Stimulated activated naive CD8-positive, alpha-beta T cell treated with anti-CD3 and anti-CD28 coated beads, Interleukin-15, Interleukin-2, amounts not matched to agents 100 ng/mL and 50 ng/mL, for 24 hours (primary cell): ENCODE results near the gene MTFR2.

Source experiments
- H3K27ac Mint-ChIP-seq: one replicate; pipeline ENCODE4 v1.8.0; 2021; ENCODE audit warnings: mild to moderate bottlenecking, mixed read lengths
- H3K27me3 Mint-ChIP-seq: one replicate; pipeline ENCODE4 v1.8.0; 2021; ENCODE audit warnings: mixed read lengths
- H3K36me3 Mint-ChIP-seq: one replicate; pipeline ENCODE4 v1.8.0; 2021; ENCODE audit warnings: low read depth, mixed read lengths
- H3K4me1 Mint-ChIP-seq: one replicate; pipeline ENCODE4 v1.8.0; 2021; ENCODE audit warnings: low read depth, mixed read lengths
- H3K4me3 Mint-ChIP-seq: one replicate; pipeline ENCODE4 v1.8.0; 2021; ENCODE audit warnings: mild to moderate bottlenecking, mixed read lengths
- H3K9me3 Mint-ChIP-seq: one replicate; pipeline ENCODE4 v1.8.0; 2021; ENCODE audit warnings: mixed read lengths

The MTFR2 gene

DNA sequence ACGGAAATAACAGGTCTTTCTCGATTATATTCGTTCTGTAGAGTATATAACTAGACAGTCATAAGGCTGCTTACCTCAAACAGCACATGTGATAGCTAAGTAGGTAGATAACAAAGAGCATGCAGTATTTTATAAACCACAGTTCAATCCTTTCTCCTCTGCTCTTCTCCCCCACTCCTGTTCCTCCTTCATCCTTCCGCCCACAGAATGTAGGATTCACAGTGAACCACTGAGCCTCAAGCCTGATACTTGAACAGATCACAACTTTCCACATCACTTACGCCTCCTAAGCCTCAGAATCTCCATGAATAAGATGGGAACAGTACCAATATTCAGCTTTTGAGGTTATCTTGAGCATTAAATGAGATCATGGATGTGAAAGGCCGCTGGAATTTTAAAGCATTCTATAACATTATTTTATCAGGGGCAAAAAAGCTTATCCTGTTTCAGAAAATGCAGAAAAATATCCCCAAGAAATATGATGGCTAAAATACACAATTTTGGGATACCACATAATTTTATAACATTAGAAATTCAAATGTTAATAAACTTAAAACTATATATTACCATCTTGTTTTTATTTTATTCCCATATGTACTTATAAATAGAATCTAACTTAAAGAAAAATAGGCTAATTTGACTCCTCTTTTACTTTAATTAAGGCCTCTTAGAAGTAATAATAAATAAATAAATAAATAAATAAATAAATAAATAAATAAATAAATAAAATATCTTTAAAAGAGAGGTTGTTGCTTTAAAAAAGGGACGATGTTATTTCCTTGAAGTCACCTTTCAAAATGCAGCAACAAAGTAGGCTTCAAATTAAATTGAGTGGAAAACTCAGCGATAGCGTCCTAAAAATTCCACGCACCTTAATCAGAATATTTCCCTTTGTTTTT is 33.4 kb downstream of the MTFR2 start:
- H3K4me3 Mint-ChIP-seq: no peak overlapping the region
- H3K4me1 Mint-ChIP-seq: no peaks in the 10 kb centered on the region
- H3K27ac Mint-ChIP-seq: no peak overlapping the region

DNA sequence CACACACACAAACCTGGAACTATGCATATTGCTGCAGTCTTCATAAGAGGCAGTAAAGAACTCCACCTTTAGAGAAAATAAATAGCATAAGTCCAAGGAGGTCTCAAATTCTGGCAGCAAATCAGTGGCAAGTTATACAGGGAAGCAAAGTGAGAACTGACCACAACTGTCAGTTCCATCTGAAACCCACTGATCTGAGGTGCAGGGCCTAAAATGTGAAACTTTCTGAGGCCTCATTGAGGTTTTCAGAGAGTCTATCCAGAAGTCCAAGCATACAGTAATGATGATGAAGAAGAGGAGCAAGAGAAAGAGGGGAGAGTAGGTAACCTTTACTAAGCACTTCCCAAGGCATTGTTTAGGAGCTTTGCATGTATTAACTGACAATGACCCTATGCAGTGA is 36.3 kb downstream of the MTFR2 start:
- no peaks in the 10 kb centered on the region for H3K27me3 Mint-ChIP-seq
- H3K36me3 Mint-ChIP-seq: no peaks in the 10 kb centered on the region
- H3K9me3 Mint-ChIP-seq: no peaks in the 10 kb centered on the region
- H3K4me1 Mint-ChIP-seq: no peaks in the 10 kb centered on the region
- H3K4me3 Mint-ChIP-seq: no peak overlapping the region
- H3K27ac Mint-ChIP-seq: no peak overlapping the region

More for the DNA sequence above, 33.4 kb downstream of the MTFR2 start:
- Mint-ChIP-seq H3K9me3 (peaks cover 7% of the 10 kb centered on the region), H3K36me3 (no peaks in the 10 kb centered on the region), H3K27me3 (no peaks in the 10 kb centered on the region)

- no peaks in the 10 kb centered on the region for H3K27me3 Mint-ChIP-seq
These were observed 37.0 kb downstream of the MTFR2 start for GRCh38 chr6:136213012-136213539.

GRCh38 chr6:136212608-136213007 is 37.5 kb downstream of the MTFR2 start:
- Mint-ChIP-seq H3K9me3 (no peaks in the 10 kb centered on the region), H3K27me3 (no peaks in the 10 kb centered on the region), H3K27ac (no peak overlapping the region), H3K36me3 (no peaks in the 10 kb centered on the region), H3K4me1 (no peaks in the 10 kb centered on the region), H3K4me3 (no peak overlapping the region)

More at GRCh38 chr6:136213012-136213539, 37.0 kb downstream of the MTFR2 start:
- no peaks in the 10 kb centered on the region for H3K4me1 Mint-ChIP-seq
- H3K27ac Mint-ChIP-seq: no peak overlapping the region
- no peak overlapping the region for H3K4me3 Mint-ChIP-seq
- no peaks in the 10 kb centered on the region for H3K36me3 Mint-ChIP-seq
- H3K9me3 Mint-ChIP-seq: no peaks in the 10 kb centered on the region

DNA sequence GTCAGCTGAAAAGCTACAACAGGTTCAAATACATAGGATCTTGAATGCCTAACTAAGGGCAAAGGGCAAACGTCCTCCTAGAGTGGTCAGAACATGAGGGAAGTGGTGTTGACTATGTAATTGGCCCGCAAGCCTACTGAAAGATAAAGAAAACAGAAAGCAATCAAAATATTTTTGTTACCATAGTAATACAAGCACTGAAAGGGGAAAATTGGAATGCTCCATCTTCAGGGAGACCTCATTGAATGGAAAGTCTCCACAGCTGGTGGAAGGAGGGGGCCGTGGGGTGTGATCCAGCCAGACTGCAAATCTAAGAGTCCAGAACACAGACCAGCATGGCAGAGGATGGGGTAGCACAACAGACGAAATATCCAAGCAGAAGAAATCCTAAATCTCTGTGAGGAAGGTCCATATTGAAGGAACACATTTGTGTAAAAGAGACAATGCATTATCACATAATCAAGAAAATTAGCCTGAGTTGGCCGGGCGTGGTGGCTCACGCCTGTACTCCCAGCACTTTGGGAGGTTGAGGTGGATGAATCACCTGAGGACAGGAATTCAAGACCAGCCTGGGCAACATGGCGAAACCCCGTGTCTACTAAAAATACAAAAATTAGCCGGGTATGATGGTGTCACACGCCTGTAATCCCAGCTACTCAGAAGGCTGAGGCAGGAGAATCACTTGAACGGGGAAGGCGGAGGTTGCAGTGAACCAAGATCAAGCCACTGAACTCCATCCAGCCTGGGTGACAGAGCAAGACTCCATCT is 39.5 kb downstream of the MTFR2 start:
- Mint-ChIP-seq H3K27me3 (no peaks in the 10 kb centered on the region), H3K4me3 (no peak overlapping the region), H3K27ac (no peak overlapping the region), H3K9me3 (no peaks in the 10 kb centered on the region), H3K4me1 (no peaks in the 10 kb centered on the region), H3K36me3 (no peaks in the 10 kb centered on the region)

- H3K27ac Mint-ChIP-seq: no peak overlapping the region
- no peaks in the 10 kb centered on the region for H3K9me3 Mint-ChIP-seq
- H3K27me3 Mint-ChIP-seq: no peaks in the 10 kb centered on the region
- H3K4me1 Mint-ChIP-seq: no peaks in the 10 kb centered on the region
- no peaks in the 10 kb centered on the region for H3K36me3 Mint-ChIP-seq
- no peak overlapping the region for H3K4me3 Mint-ChIP-seq
These were observed 40.6 kb downstream of the MTFR2 start for GRCh38 chr6:136209496-136209895.

DNA sequence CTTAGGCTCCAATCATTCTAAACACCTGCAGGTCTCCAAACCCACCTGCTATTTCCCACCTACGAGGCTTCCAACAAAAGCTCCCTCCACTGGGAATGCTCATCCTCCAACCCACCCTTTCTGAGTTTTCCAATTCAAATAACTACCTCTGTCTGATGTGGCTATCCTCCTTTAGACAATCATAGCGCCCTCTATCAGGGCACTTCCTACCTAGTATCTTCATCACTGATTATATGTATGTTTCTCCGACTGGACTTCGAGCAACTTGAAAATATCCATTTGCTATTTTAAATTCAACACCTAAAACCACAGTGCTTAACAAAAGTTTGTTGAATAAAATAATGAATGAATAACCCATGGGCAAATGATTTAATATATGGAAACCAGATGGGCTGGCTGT is 41.3 kb downstream of the MTFR2 start:
- H3K27me3 Mint-ChIP-seq: no peaks in the 10 kb centered on the region

GRCh38 chr6:136201732-136202131 is 48.4 kb downstream of the MTFR2 start:
- H3K4me3 Mint-ChIP-seq: no peak overlapping the region
- H3K4me1 Mint-ChIP-seq: no peaks in the 10 kb centered on the region
- peaks cover 2% of the 10 kb centered on the region for H3K27me3 Mint-ChIP-seq
- no peaks in the 10 kb centered on the region for H3K36me3 Mint-ChIP-seq
- H3K27ac Mint-ChIP-seq: no peak overlapping the region
- no peaks in the 10 kb centered on the region for H3K9me3 Mint-ChIP-seq

More for the DNA sequence above, 41.3 kb downstream of the MTFR2 start:
- Mint-ChIP-seq H3K36me3 (no peaks in the 10 kb centered on the region), H3K4me1 (no peaks in the 10 kb centered on the region), H3K4me3 (no peak overlapping the region), H3K27ac (no peak overlapping the region), H3K9me3 (no peaks in the 10 kb centered on the region)

DNA sequence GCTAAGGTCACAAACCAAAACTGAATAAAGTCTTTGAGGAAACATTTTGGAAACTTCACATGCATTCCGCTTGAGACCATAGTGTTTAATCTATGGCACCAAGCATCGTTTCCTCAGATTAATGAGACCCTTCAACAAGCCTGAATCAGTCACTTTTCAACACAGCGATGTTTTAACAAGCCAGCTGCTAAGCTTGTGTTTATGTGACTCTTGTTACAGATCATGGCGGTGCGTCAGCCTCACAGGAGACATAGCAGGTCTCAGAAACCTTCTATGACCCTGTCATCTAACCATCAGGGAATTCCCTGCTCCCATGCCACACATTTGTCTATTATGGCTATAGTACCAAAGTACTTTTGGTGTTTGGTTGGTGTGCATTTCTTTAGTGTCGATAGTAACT is 57.2 kb downstream of the MTFR2 start:
- no peaks in the 10 kb centered on the region for H3K4me1 Mint-ChIP-seq
- H3K27me3 Mint-ChIP-seq: peaks cover under 1% of the 10 kb centered on the region
- H3K4me3 Mint-ChIP-seq: no peak overlapping the region
- no peaks in the 10 kb centered on the region for H3K9me3 Mint-ChIP-seq
- H3K27ac Mint-ChIP-seq: no peak overlapping the region
- H3K36me3 Mint-ChIP-seq: no peaks in the 10 kb centered on the region

DNA sequence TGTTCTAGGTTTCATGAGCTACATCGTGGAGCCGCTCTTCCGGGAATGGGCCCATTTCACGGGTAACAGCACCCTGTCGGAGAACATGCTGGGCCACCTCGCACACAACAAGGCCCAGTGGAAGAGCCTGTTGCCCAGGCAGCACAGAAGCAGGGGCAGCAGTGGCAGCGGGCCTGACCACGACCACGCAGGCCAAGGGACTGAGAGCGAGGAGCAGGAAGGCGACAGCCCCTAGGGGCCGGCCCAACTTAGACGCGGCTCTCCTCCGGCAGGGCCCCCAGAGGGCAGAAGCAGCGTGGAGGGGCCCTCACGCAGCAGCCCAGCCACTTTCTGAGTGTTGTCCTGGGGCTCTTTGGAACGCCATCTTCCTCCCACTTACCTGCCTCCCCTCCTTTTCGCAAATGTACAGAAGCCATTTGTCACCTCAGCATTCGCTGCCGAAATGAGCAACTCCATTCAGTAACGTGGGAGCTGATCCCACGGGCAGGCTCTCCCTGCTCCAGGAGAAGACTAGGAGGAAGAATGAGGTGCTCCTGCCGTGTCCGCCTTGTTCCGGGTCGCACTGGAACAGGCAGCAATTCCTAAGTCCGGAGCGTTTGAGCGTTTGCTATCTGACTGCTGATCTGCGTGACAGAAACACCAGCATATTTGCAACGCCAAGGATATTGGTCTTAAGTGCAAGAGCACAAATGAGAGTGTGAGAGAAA is 58.4 kb downstream of the MTFR2 start:
- Mint-ChIP-seq H3K9me3 (no peaks in the 10 kb centered on the region), H3K36me3 (no peaks in the 10 kb centered on the region), H3K4me1 (no peaks in the 10 kb centered on the region), H3K4me3 (no peak overlapping the region), H3K27me3 (no peaks in the 10 kb centered on the region), H3K27ac (no peak overlapping the region)

DNA sequence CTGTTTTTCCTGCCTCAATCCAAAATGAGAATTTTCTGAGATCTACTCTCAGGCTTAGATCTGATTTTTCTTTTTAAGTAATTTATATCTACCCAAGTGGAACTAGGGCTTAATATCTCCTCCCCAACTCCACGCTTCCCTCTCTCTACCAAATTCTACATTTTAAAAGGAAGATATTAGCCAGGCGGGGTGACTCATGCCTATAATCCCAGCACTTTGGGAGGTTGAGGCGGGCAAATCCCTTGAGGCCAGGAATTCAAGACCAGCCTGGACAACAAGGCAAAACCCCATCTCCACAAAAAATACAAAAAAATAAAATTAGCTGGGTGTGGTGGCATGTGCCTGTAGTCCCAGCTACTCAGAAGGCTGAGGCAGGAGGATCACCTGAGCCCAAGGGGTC is 61.0 kb downstream of the MTFR2 start:
- H3K9me3 Mint-ChIP-seq: no peaks in the 10 kb centered on the region
- H3K4me1 Mint-ChIP-seq: no peaks in the 10 kb centered on the region
- no peak overlapping the region for H3K27ac Mint-ChIP-seq
- no peaks in the 10 kb centered on the region for H3K36me3 Mint-ChIP-seq
- no peak overlapping the region for H3K4me3 Mint-ChIP-seq
- H3K27me3 Mint-ChIP-seq: no peaks in the 10 kb centered on the region

GRCh38 chr6:136188486-136188885 is 61.6 kb downstream of the MTFR2 start:
- no peaks in the 10 kb centered on the region for H3K36me3 Mint-ChIP-seq
- no peaks in the 10 kb centered on the region for H3K9me3 Mint-ChIP-seq
- no peaks in the 10 kb centered on the region for H3K4me1 Mint-ChIP-seq
- no peak overlapping the region for H3K27ac Mint-ChIP-seq
- no peaks in the 10 kb centered on the region for H3K27me3 Mint-ChIP-seq
- no peak overlapping the region for H3K4me3 Mint-ChIP-seq

DNA sequence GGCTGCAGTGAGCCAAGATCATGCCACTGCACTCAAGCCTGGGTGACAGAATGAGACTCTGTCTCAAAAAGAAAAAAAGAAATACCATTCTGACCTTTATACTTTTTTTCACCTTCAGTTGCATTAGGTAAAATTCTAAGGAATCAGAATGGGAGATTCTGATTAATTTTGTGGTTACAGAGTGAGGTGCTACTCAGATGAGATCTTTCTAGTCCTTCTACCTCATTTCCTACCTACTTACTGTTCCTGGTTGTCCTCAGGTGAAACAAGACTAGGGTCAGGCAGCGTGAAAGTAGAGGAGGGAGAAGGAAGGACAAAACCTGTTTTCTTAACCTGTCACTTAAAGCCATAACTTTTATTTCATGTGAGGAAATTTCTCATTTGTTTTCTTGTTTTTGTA is 63.7 kb downstream of the MTFR2 start:
- no peaks in the 10 kb centered on the region for H3K36me3 Mint-ChIP-seq
- H3K27me3 Mint-ChIP-seq: no peaks in the 10 kb centered on the region
- H3K4me1 Mint-ChIP-seq: no peaks in the 10 kb centered on the region
- H3K4me3 Mint-ChIP-seq: no peak overlapping the region
- no peaks in the 10 kb centered on the region for H3K9me3 Mint-ChIP-seq
- no peak overlapping the region for H3K27ac Mint-ChIP-seq

- Mint-ChIP-seq H3K27ac (no peak overlapping the region), H3K4me1 (no peaks in the 10 kb centered on the region), H3K4me3 (no peak overlapping the region), H3K9me3 (no peaks in the 10 kb centered on the region), H3K36me3 (no peaks in the 10 kb centered on the region), H3K27me3 (no peaks in the 10 kb centered on the region)
These were observed 65.4 kb downstream of the MTFR2 start for GRCh38 chr6:136184738-136185137.

- no peaks in the 10 kb centered on the region for H3K36me3 Mint-ChIP-seq
- H3K4me3 Mint-ChIP-seq: no peak overlapping the region
These were observed 68.2 kb downstream of the MTFR2 start for GRCh38 chr6:136181861-136182260.

More at GRCh38 chr6:136181861-136182260, 68.2 kb downstream of the MTFR2 start:
- H3K4me1 Mint-ChIP-seq: no peaks in the 10 kb centered on the region
- no peak overlapping the region for H3K27ac Mint-ChIP-seq
- no peaks in the 10 kb centered on the region for H3K9me3 Mint-ChIP-seq
- no peaks in the 10 kb centered on the region for H3K27me3 Mint-ChIP-seq
